ENCODE data around the gene CCDC88C. TPM values are rescaled to one million over a fixed set of nuclear protein-coding genes. Genes with fewer than 3 reads are reported as not detected.

CCDC88C gene
- total RNA-seq, 1 donor from 2014 or later: 44.6 TPM

GRCh38 chr14:91363776-91364523 is 53.7 kb downstream of the CCDC88C start:
- no peak for TF ChIP-seq CTCF (conservative IDR thresholded peaks at IDR 0.05)
- H3K36me3 Mint-ChIP-seq (ENCODE audit: low read depth): no peaks in the 10 kb centered on the region
- no peaks in the 10 kb centered on the region for H3K27me3 Mint-ChIP-seq (ENCODE audit: low read depth)
- DNase-seq (ENCODE audit: low read depth, low spot score): no peak
- H3K4me3 Mint-ChIP-seq: no peak overlapping the region
- H3K4me1 Mint-ChIP-seq: peaks cover 22% of the 10 kb centered on the region
- peak overlapping the region; percentile 19 for H3K27ac Mint-ChIP-seq (ENCODE audit: unreplicated experiment)
- H3K9me3 Mint-ChIP-seq: no peaks in the 10 kb centered on the region

GRCh38 chr14:91361233-91361811 is 56.3 kb downstream of the CCDC88C start:
- Mint-ChIP-seq H3K4me3 (no peak overlapping the region), H3K27me3 (ENCODE audit: low read depth) (no peaks in the 10 kb centered on the region), H3K36me3 (ENCODE audit: low read depth) (no peaks in the 10 kb centered on the region), H3K9me3 (no peaks in the 10 kb centered on the region), H3K4me1 (peaks cover 16% of the 10 kb centered on the region), H3K27ac (ENCODE audit: unreplicated experiment) (no peak overlapping the region)
- TF ChIP-seq CTCF (conservative IDR thresholded peaks at IDR 0.05): no peak
- DNase-seq (ENCODE audit: low read depth, low spot score): no peak

GRCh38 chr14:91360490-91361232 is 57.0 kb downstream of the CCDC88C start:
- H3K36me3 Mint-ChIP-seq (ENCODE audit: low read depth): no peaks in the 10 kb centered on the region
- no peaks in the 10 kb centered on the region for H3K9me3 Mint-ChIP-seq
- no peak for DNase-seq (ENCODE audit: low read depth, low spot score)
- H3K4me1 Mint-ChIP-seq: peaks cover 22% of the 10 kb centered on the region
- H3K27ac Mint-ChIP-seq (ENCODE audit: unreplicated experiment): no peak overlapping the region
- TF ChIP-seq CTCF (conservative IDR thresholded peaks at IDR 0.05): no peak
- no peak overlapping the region for H3K4me3 Mint-ChIP-seq
- H3K27me3 Mint-ChIP-seq (ENCODE audit: low read depth): no peaks in the 10 kb centered on the region

GRCh38 chr14:91358654-91359220 is 58.9 kb downstream of the CCDC88C start:
- peaks cover 40% of the 10 kb centered on the region for H3K4me1 Mint-ChIP-seq

More at GRCh38 chr14:91358654-91359220, 58.9 kb downstream of the CCDC88C start:
- H3K9me3 Mint-ChIP-seq: no peaks in the 10 kb centered on the region
- TF ChIP-seq CTCF (conservative IDR thresholded peaks at IDR 0.05): no peak
- H3K27ac Mint-ChIP-seq (ENCODE audit: unreplicated experiment): no peak overlapping the region
- no peaks in the 10 kb centered on the region for H3K27me3 Mint-ChIP-seq (ENCODE audit: low read depth)
- DNase-seq (ENCODE audit: low read depth, low spot score): no peak
- no peak overlapping the region for H3K4me3 Mint-ChIP-seq
- no peaks in the 10 kb centered on the region for H3K36me3 Mint-ChIP-seq (ENCODE audit: low read depth)

Measured in neural crest cell (in vitro differentiated cells).